GM19240 (cell line): ENCODE data around the gene PTPN18.

Source experiments
- DNase-seq: peaks from one replicate; pipeline ENCODE4 v3.0.0; 2011; ENCODE audit warnings: low spot score; ENCODE audit not compliant: insufficient read length

The PTPN18 gene

DNA sequence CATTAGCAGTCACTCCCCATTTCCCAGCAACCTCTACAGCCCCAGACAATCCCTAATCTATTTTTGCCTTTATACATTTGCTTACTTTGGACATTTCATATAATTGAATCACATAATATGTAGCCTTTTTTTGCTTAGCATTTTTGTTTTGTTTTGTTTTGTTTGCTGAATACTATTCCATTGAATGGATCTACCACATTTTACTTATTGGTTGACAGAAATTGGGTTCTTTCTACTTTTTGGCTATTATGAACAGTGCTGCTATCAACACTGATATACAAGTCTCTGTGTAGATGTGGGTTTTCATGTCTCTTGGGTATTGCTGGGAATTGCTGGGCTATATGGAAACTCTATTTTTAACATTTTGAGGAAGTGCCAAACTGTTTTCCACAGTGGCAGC is 7.6 kb downstream of the PTPN18 start:
- DNase-seq: no peak

DNA sequence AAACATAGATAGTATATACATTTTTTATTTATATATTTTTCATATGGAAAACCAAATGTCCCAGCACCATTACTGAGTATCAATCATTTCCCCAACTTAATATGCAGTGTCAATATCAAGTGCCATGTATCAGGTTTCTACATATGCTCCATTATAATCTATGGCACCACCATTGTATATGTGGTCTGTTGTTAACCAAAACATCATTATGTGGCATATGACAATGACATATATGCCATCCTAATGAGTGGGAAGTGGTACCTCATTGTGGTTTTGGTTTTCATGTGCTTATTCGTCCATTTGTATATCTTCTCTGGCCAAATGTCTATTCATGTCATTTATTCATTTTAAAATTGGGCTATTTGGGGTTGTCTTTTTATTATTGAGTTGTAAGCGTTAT is 9.2 kb downstream of the PTPN18 start:
- DNase-seq: no peak

DNA sequence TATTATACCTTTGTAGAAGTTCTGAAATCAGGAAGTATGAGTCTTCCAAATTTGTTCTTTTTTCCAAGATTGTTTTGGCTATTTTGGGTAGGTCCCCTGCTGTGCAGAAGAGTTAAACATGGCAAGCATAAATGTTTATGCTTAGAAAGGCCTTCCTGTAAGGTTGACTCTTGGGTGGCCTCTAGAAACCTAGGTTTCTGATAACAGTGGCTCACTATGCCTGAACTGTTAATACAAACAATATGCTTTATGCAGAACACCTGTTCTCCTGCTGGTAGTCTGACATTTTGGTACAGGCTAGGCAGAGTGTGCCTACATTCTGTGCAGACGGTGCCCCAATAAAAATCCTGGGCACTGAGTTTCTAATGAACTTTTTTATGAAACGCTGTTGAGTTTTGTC is 10.1 kb downstream of the PTPN18 start:
- no peak for DNase-seq

- no peak for DNase-seq
Observed at GRCh38 chr2:130366720-130367119, 10.9 kb downstream of the PTPN18 start.

DNA sequence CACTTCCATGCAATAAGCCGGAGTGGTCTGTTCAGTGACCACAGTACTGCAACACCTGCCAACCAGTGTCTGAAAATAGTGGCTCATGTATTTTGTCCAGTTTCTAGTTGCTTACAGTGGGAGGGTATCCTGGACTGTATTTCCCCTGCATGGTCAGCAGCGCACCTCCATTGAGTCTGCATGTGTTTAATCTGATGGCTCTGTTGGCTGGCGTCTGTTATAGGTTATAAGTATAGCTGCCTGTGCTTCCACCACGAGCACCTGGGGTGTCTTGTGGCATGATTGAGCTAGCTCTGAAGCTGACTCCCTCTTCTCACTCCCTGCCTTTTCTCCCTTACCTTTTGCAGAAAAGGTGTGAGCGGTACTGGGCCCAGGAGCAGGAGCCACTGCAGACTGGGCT is 12.9 kb downstream of the PTPN18 start:
- DNase-seq: no peak

DNA sequence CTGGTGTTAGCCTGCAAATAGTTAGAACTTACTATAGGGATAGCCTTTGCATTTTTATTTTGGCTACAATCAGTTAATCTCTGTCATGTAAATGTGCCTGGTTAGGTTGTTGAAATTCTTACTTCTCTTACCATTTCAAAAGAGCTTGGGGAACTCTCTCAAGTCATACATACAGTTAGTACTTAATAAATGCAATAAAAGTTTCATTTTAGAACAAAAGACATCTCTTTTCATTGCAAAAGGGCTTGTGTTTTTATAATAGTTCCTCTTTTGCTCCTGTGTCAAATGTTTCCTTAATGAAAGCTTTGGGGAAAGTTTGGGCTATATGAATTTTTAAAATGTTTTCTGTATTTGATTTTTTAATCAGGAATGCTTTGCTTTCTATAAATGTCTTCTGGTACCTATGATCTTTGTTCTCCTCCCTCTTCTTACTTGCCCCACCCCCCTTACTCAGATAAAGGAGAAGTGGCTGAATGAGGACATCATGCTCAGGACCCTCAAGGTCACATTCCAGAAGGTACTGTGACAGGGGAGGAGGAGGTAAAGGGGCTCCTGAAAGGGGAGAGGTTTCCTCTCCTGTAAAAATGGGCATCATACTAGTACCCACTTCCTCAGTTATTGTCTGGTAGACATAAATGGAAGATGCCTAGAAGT is 13.6 kb downstream of the PTPN18 start:
- no peak for DNase-seq

- DNase-seq: no peak
Observed at GRCh38 chr2:130369965-130370341, 14.1 kb downstream of the PTPN18 start.

DNA sequence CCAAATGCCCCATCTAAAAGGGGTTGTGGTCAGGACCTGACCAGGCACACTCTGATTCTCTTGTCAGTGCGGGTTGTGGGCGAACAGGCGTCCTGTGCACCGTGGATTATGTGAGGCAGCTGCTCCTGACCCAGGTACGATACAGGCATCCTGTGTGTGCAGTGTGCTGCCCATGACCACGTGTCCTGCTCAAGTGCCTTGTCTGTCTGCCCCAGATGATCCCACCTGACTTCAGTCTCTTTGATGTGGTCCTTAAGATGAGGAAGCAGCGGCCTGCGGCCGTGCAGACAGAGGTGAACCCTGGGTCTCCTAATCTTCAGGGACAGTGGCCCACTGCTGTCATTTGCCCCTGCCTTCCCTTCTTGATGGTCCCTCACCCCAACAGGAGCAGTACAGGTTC is 14.6 kb downstream of the PTPN18 start:
- no peak for DNase-seq

DNA sequence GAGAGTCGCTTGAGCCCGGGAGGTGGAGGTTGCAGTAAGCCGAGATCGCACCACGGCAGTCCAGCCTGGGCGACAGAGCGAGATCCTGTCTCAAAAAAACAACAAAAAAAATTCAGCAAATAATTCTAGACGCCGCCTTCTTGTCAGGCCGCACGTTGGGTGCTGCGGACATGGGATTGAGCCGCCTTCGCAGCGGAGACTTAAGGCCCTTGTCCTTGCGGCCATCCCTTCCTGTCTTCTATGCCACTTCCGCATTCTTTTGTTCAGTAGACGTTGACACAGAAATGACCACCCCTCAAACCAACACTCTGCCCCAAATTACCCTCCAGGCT is 15.8 kb downstream of the PTPN18 start:
- DNase-seq: no peak

GRCh38 chr2:130372055-130372832 is 16.4 kb downstream of the PTPN18 start:
- DNase-seq: peak; percentile 47

DNA sequence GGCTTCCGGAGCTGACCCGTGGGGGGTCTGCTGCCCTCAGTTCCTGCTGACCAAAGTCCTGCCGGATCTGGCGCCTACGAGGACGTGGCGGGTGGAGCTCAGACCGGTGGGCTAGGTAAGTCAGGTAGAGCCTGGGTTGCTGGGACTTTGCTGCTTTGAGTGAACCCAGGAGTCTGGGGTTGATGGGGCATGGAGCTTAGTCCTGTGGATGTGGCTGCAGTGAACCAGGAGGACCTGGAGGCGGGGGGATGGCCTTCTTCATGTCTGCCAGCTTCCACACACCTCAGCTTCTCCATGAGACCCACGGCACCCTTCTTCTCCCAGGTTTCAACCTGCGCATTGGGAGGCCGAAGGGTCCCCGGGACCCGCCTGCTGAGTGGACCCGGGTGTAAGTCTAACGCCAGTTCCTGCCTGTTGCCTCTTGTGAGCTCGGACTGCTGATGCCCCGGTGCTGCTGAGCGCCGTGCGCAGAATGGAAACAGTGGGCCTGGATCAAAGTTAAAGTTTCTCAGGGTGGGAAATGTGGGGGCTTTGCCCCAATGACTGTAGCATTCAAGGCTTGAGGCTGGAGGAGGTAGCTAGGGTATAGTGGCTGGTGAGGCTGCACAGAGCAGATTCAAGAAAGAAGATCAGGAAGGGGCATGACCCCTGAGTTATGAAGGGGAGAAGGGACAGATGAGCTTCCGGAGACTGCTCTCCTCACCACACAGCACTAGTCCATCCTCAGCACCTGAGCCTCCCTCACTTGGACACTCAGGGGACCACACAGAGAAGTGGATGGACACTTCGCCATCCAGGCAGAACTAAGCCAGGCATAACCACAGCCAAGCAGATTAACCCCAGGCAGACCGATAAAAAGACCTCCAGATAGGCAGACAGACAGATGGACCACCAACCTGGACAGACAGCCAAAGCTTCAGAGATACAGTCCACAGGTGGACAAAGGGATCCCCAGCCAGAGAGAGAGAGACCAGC is 17.3 kb downstream of the PTPN18 start:
- DNase-seq: no peak

DNA sequence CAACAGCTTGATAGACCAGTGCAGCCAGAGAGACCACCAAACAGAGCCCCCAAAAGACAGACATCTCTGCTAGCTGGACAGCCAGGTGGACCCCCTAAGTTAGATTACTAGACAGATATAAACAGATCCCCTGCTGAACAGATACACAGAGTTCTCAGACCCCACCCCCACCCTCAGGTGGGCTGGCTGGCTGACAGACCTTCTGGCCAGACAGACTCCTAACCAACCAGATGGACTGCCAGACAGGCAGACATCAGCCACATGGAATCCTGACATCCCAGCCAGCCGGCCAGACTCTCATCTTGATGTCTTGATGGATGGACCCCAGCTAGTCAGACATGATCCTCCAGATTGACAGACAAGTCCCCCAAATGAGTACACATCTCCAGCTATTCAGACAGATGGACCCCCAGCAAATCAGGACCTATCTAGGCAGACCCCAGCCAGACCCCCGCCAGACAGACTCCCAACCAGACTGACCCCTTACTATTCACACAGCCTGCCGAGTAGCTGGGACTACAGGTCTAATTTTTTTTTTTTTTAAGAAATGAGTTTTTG is 18.0 kb downstream of the PTPN18 start:
- no peak for DNase-seq

DNA sequence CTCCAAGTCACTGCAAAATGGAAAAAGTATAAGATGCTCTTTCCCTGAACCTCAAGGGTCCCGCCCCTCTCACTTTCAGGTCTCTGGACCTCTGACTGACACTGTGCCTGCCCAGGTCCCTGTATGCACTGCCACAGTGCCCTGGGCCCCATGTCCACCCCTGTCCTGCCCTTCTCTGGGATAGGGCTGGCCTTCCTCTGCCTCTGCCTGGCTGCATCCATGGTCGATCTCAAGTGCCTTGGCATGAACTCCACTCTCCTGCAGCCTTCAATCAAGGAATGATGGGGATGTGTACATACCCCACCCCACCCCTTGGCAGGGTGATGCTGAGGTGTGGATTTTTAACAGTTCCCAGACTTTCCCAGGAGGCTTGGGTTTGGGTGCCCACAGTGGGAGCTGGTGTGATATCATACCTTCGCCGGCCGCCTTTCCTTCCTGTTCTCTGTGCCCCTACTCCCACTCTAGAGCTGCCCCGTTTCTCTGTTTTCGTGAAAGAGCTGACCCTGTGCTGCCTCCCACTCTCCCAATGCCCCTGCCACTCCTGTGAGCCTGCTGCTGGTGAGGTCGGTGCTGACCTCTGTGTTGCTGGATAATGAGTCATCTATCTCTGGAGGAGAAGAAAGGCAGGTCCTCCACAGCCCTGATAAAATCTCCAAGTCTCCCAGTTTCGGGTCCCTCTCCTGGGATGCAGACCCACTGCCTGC is 18.9 kb downstream of the PTPN18 start:
- DNase-seq: no peak

DNA sequence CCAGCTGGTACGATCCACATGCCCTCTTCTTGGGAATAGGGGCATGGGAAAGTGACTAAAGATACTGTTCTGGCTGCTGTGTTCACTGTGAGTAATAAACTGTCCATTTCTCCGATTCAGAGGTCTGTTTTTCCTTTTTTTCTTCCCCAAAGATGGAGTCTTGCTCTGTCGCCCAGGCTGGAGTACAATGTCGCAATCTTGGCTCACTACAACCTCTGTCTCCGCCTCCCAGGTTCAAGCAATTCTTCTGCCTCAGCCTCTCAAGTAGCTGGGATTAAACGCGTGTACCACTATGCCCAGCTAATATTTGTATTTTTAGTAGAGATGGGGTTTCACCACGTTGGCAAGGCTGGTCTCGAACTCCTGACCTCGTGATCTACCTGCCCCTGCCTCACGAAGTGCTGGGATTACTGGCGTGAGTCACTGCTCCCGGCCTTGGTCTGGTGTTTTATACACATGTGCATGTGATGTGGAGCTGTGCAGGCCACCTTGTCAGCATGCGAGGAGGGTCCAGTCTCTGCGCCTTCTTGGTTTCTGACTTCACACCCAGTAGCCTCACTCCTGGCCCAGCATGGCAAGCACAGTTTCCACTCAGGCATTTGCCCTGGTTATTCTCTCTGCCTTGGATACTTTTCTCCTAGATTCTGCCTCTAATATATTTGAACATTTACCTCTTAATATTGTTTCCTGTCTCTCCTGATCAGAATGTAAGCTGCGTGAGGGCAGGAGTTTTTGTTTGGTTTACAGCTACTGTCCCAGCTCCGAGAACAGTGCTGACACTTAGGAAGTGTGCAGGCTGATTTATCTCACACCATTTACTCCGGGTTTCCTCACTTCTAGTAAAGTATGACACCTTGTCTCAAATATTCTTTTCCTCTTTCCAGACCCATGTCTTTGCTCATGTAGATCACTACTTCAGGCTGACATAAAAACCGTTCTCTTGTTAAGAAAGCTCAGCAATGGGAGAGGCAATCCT is 19.7 kb downstream of the PTPN18 start:
- DNase-seq: no peak

DNA sequence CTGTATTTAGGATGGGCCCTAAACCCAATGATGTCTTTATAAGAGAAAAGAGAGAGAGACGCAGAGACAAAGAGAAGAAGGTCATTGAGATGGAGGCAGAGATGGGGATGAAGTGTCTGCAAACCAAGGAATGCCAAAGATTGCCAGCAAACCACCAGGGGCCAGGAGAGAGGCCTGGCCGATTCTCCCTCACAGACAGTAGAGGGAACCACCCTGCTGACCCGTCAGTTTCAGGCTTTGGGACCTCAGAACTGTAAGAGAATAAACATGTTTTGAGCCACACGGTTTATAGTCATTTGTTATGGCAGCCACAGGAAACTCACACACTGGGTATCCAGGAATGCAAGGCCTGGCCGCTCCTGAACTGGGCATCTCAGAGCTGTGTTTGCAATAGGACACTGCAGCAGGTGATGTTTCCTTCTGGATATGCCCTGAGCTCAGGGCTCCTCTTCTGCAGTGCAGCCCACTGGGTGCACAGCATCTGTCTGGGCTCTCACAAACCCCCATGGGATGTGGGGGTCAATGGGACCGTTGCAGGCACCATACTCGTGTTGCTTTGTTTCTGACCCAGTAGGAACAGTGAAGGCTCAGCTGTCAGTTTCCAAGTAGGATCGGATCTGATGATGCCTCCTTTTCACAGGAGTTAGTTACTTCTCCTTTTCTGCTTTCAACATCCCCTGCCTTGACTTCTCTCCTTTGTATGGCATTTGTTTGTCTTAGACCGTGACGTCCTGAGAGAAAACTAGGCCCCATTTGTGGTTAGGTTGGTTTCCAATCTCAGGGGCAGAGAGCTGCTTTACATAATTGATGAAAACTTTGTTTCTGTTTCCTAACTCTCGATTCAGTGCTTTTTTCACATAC is 20.8 kb downstream of the PTPN18 start:
- DNase-seq: peak; percentile 19

DNA sequence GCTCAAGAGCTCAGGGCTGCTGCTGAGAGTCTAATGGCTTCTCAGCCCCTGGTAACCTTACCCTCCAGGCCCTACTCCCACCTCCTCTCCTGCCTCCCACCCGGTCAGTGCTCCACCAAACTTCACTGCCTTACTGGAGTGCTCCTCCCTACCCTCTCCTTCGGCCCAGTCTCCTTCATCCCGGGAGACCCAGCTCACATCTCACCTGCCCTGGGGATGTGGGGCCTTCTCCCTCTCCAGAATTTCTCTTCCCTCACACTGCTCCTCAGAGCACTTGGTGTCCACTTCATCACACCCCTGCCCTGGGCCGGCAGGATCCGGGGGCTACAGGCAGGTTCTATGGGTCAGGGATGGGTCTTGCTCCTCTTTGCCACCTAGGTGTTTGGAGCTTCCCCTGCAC is 21.6 kb downstream of the PTPN18 start:
- no peak for DNase-seq

- DNase-seq: no peak
Observed at GRCh38 chr2:130378206-130378897, 22.5 kb downstream of the PTPN18 start.

- no peak for DNase-seq
Observed at GRCh38 chr2:130378898-130379214, 23.0 kb downstream of the PTPN18 start.
